ENCODE data around the gene KLRC3.
A peak's percentile ranks its signal among the peaks of the same experiment; 100 is the strongest.
"Not testable (repeated sequence)": the region's sequence is repeated elsewhere in the genome, so short reads cannot be mapped to it uniquely, and the experiment has no call there.

Gene KLRC3

GRCh38 chr12:10420334-10420733 lies at the start of gene KLRC3:
Gene KLRC3 (minus strand): TSS chr12:10420595. CDS start chr12:10420550, 45 bp downstream.
- DNase-seq (ENCODE audit: low spot score): not testable (repeated sequence)

- DNase-seq (ENCODE audit: low spot score): no peak
Measured at GRCh38 chr12:10469701-10470100, 49.3 kb upstream of the KLRC3 start.

- DNase-seq (ENCODE audit: low spot score): no peak
Measured at GRCh38 chr12:10466311-10466710, 45.9 kb upstream of the KLRC3 start.

GRCh38 chr12:10457760-10458159 lies 37.4 kb upstream of the KLRC3 start:
- DNase-seq (ENCODE audit: low spot score): no peak

- no peak for DNase-seq (ENCODE audit: low spot score)
Measured at GRCh38 chr12:10456856-10457255, 36.5 kb upstream of the KLRC3 start.

- no peak for DNase-seq (ENCODE audit: low spot score)
Measured at GRCh38 chr12:10455766-10456165, 35.4 kb upstream of the KLRC3 start.

GRCh38 chr12:10454531-10454930 lies 34.1 kb upstream of the KLRC3 start:
- DNase-seq (ENCODE audit: low spot score): no peak

- no peak for DNase-seq (ENCODE audit: low spot score)
Measured at GRCh38 chr12:10453156-10453555, 32.8 kb upstream of the KLRC3 start, which contains the start of gene KLRC1. Gene KLRC1 (minus strand): TSS chr12:10453377. CDS start chr12:10451156, 2,221 bp downstream.

GRCh38 chr12:10448236-10448635 lies 27.8 kb upstream of the KLRC3 start:
- no peak for DNase-seq (ENCODE audit: low spot score)

GRCh38 chr12:10446052-10446451 lies 25.7 kb upstream of the KLRC3 start:
- not testable (repeated sequence) for DNase-seq (ENCODE audit: low spot score)

- DNase-seq (ENCODE audit: low spot score): not testable (repeated sequence)
Measured at GRCh38 chr12:10441144-10441543, 20.7 kb upstream of the KLRC3 start.

- not testable (repeated sequence) for DNase-seq (ENCODE audit: low spot score)
Measured at GRCh38 chr12:10439608-10440274, 19.3 kb upstream of the KLRC3 start.

- DNase-seq (ENCODE audit: low spot score): not testable (repeated sequence)
Measured at GRCh38 chr12:10437601-10438000, 17.2 kb upstream of the KLRC3 start.

- not testable (repeated sequence) for DNase-seq (ENCODE audit: low spot score)
Measured at GRCh38 chr12:10435816-10436215, 15.4 kb upstream of the KLRC3 start, which contains the start of gene KLRC2. Gene KLRC2 (minus strand): TSS chr12:10436010. CDS start chr12:10435986, 24 bp downstream.

- DNase-seq (ENCODE audit: low spot score): not testable (repeated sequence)
Measured at GRCh38 chr12:10430623-10431022, 10.2 kb upstream of the KLRC3 start.

GRCh38 chr12:10425938-10426337 lies 5.5 kb upstream of the KLRC3 start:
- peak; percentile 26 for DNase-seq (ENCODE audit: low spot score)

- not testable (repeated sequence) for DNase-seq (ENCODE audit: low spot score)
Measured at GRCh38 chr12:10424260-10424899, 4.0 kb upstream of the KLRC3 start.

GRCh38 chr12:10422159-10422558 lies 1.8 kb upstream of the KLRC3 start:
- not testable (repeated sequence) for DNase-seq (ENCODE audit: low spot score)

- no peak for DNase-seq (ENCODE audit: low spot score)
Measured at GRCh38 chr12:10409392-10409791, 11.0 kb downstream of the KLRC3 start, which contains the start of gene KLRC4. Gene KLRC4 (minus strand): TSS chr12:10409757. CDS start chr12:10409575, 182 bp downstream.

GRCh38 chr12:10408842-10409241 lies 11.6 kb downstream of the KLRC3 start:
- no peak for DNase-seq (ENCODE audit: low spot score)

- DNase-seq (ENCODE audit: low spot score): no peak
Measured at GRCh38 chr12:10406725-10407124, 13.7 kb downstream of the KLRC3 start.

- DNase-seq (ENCODE audit: low spot score): no peak
Measured at GRCh38 chr12:10405294-10405693, 15.1 kb downstream of the KLRC3 start.

- no peak for DNase-seq (ENCODE audit: low spot score)
Measured at GRCh38 chr12:10404798-10405197, 15.6 kb downstream of the KLRC3 start.
